MM.1S (cell line): ENCODE data around the gene NEMP1.

ENCODE experiments used
- DNase-seq: peaks from one replicate; pipeline ENCODE4 v3.0.0-alpha.2; 2015
- H2AFZ ChIP-seq: fragments of 300-600 bp; sonication (generic); 2 replicates; pipeline ENCODE4 v1.6.0; 2016; ENCODE audit warnings: antibody characterized with exemption, low read length
- H3F3A ChIP-seq: fragments of 300-600 bp; sonication (generic); 2 replicates; pipeline ENCODE4 v1.6.1; 2016; ENCODE audit warnings: mild to moderate bottlenecking, antibody characterized with exemption, low read length, moderate library complexity, mixed read lengths; ENCODE audit not compliant: insufficient read depth
- H3K27ac ChIP-seq: fragments of 300-600 bp; sonication (generic); 2 replicates; pipeline ENCODE4 v1.5.1; 2016; ENCODE audit warnings: mild to moderate bottlenecking, low read length
- H3K27me3 ChIP-seq: fragments of 300-600 bp; sonication (generic); replicated peaks from 2 replicates; pipeline ENCODE4 v1.6.0; 2016; ENCODE audit warnings: low read length; ENCODE audit not compliant: insufficient read depth
- H3K36me3 ChIP-seq: fragments of 300-600 bp; sonication (generic); replicated peaks from 2 replicates; pipeline ENCODE4 v1.6.1; 2016; ENCODE audit warnings: mild to moderate bottlenecking, low read length, mixed read lengths; ENCODE audit not compliant: insufficient read depth
- H3K4me1 ChIP-seq: fragments of 300-600 bp; sonication (generic); 2 replicates; pipeline ENCODE4 v1.6.1; 2016; ENCODE audit warnings: low read length, mixed read lengths
- H3K4me2 ChIP-seq: fragments of 300-600 bp; sonication (generic); 2 replicates; pipeline ENCODE4 v1.6.0; 2016; ENCODE audit warnings: low read depth, low read length
- H3K4me3 ChIP-seq: fragments of 300-600 bp; sonication (generic); 2 replicates; pipeline ENCODE4 v1.5.1; 2016; ENCODE audit warnings: low read length, mixed read lengths
- H3K79me2 ChIP-seq: fragments of 300-600 bp; sonication (generic); 2 replicates; pipeline ENCODE4 v1.6.1; 2016; ENCODE audit warnings: mixed run types, low read length, mixed read lengths
- H3K9ac ChIP-seq: fragments of 300-600 bp; sonication (generic); 2 replicates; pipeline ENCODE4 v1.6.1; 2016; ENCODE audit warnings: low read length, mixed read lengths
- H3K9me2 ChIP-seq: fragments of 300-600 bp; sonication (generic); replicated peaks from 2 replicates; pipeline ENCODE4 v1.6.1; 2016; ENCODE audit warnings: mild to moderate bottlenecking, low read length, mixed read lengths; ENCODE audit not compliant: insufficient read depth
- H3K9me3 ChIP-seq: fragments of 300-600 bp; sonication (generic); replicated peaks from 2 replicates; pipeline ENCODE4 v1.6.1; 2016; ENCODE audit warnings: mild to moderate bottlenecking, low read length, mixed read lengths; ENCODE audit not compliant: insufficient read depth
- H4K20me1 ChIP-seq: fragments of 300-600 bp; sonication (generic); 2 replicates; pipeline ENCODE4 v1.6.1; 2016; ENCODE audit warnings: mild to moderate bottlenecking, low read length, moderate library complexity, mixed read lengths; ENCODE audit not compliant: insufficient read depth
- EZH2 ChIP-seq: fragments of 300-600 bp; sonication (generic); optimal IDR thresholded peaks from 2 replicates; pipeline ENCODE3; 2017; ENCODE audit warnings: low read depth, mild to moderate bottlenecking, antibody characterized with exemption, low read length, mixed read lengths
- EZH2phosphoT487 ChIP-seq: fragments of 300-600 bp; sonication (generic); IDR thresholded peaks from 2 replicates; pipeline ENCODE4 v1.6.1; 2018; ENCODE audit warnings: antibody characterized with exemption, low read length
- TF ChIP-seq, protein P1 (sequence below): fragments of 300-600 bp; sonication (generic); IDR thresholded peaks from 2 replicates; pipeline ENCODE4 v1.5.1; 2016; ENCODE audit warnings: antibody characterized with exemption, low read length, mixed read lengths

NEMP1 gene

DNA sequence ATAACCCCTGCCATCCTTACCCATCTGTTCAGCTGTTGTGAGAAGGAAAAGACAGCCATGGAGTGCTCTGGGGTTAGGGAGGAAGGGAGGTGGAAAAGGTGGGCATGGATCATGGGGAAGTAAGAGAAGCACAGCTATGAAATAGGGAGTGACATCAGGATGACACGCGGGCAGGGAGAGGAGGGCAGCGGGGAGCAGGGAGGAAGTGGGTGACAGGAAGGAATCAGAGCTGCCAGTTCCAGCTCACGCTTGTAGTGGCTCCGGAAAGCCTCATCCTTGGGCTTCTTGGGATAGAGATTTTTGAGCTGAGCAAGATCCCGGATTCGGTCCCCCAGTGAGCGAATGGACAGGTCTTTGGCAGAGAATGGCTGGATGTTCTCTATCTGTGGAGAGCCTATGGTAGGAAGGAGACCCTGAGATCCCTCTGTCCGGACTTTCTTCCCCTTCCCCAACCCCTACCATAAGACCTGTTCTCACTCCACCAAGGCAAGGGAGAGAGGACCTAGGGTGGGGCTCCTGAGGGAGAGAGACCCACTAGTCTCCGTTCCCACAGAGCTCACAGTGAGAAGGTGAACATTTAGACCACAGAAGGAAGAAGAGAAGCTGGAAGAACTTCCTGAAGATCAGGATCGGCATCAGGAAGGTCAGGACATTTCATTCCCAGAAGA, 20.6 kb upstream of the NEMP1 start:
- Histone ChIP-seq H4K20me1 (no peaks in the 10 kb centered on the region), H3K4me1 (no peaks in the 10 kb centered on the region), H3F3A (no peaks in the 10 kb centered on the region), H3K79me2 (no peaks in the 10 kb centered on the region), H3K9ac (no peak overlapping the region), H3K27ac (no peak overlapping the region), H3K4me2 (no peak overlapping the region), H3K4me3 (no peak overlapping the region), H3K9me3 (no peaks in the 10 kb centered on the region), H2AFZ (no peak overlapping the region), H3K36me3 (no peaks in the 10 kb centered on the region), H3K27me3 (no peaks in the 10 kb centered on the region), H3K9me2 (no peaks in the 10 kb centered on the region)
- no peak for TF ChIP-seq EZH2phosphoT487
- no peak for TF ChIP-seq EZH2
- no peak for DNase-seq

DNA sequence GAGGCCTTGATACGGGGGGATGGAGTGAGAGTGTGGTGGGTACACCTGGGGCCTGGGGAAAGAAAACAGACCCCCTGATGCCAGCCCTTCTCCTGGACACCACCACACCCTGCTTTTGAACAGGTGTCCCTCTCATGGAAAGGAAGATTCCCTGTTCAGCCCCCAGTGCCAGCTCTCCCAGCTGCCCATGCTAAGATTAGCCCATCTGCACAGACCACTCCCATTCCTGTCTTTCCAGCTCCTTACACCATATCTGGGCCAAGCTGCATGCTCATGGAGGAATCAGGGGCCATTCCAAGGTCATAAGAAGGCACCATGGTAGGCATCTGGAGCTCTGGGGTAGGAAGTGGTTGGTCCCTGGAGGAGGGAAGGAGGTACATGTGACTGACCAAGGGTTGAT, 20.0 kb upstream of the NEMP1 start:
- Histone ChIP-seq H3K27ac (no peak overlapping the region), H3K9me3 (no peaks in the 10 kb centered on the region), H3K9ac (no peak overlapping the region), H3K4me3 (no peak overlapping the region), H3K4me1 (no peaks in the 10 kb centered on the region), H3K36me3 (no peaks in the 10 kb centered on the region), H3K27me3 (no peaks in the 10 kb centered on the region), H3K9me2 (no peaks in the 10 kb centered on the region), H3K4me2 (no peak overlapping the region), H2AFZ (no peak overlapping the region), H3F3A (no peaks in the 10 kb centered on the region), H3K79me2 (no peaks in the 10 kb centered on the region), H4K20me1 (no peaks in the 10 kb centered on the region)
- TF ChIP-seq EZH2 (no peak), EZH2phosphoT487 (no peak)
- TF ChIP-seq, protein P1, sequence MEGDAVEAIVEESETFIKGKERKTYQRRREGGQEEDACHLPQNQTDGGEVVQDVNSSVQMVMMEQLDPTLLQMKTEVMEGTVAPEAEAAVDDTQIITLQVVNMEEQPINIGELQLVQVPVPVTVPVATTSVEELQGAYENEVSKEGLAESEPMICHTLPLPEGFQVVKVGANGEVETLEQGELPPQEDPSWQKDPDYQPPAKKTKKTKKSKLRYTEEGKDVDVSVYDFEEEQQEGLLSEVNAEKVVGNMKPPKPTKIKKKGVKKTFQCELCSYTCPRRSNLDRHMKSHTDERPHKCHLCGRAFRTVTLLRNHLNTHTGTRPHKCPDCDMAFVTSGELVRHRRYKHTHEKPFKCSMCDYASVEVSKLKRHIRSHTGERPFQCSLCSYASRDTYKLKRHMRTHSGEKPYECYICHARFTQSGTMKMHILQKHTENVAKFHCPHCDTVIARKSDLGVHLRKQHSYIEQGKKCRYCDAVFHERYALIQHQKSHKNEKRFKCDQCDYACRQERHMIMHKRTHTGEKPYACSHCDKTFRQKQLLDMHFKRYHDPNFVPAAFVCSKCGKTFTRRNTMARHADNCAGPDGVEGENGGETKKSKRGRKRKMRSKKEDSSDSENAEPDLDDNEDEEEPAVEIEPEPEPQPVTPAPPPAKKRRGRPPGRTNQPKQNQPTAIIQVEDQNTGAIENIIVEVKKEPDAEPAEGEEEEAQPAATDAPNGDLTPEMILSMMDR, result no peak
- DNase-seq, result no peak

DNA sequence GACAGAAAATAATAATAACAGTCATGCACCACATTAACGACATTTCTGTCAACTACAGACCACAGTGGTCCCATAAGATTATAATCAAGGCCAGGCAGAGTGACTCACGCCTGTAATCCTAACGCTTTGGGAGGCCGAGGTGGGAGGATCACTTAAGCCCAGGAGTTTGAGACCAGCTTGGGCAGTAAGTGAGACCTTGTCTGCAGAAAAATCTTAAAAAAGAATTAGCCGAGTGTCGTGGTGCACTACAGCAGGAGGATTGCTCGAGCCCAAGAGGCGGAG, 18.9 kb upstream of the NEMP1 start:
- no peaks in the 10 kb centered on the region for H3F3A ChIP-seq

More for the DNA sequence above, 18.9 kb upstream of the NEMP1 start:
- Histone ChIP-seq H3K4me1 (no peaks in the 10 kb centered on the region), H3K9ac (no peak overlapping the region), H3K9me3 (no peaks in the 10 kb centered on the region), H3K79me2 (no peaks in the 10 kb centered on the region), H2AFZ (no peak overlapping the region), H3K4me3 (no peak overlapping the region), H3K4me2 (no peak overlapping the region), H3K9me2 (no peaks in the 10 kb centered on the region), H4K20me1 (no peaks in the 10 kb centered on the region), H3K27ac (no peak overlapping the region), H3K27me3 (no peaks in the 10 kb centered on the region), H3K36me3 (no peaks in the 10 kb centered on the region)
- no peak for DNase-seq
- TF ChIP-seq EZH2 (no peak), EZH2phosphoT487 (no peak)
- TF ChIP-seq, protein P1, result no peak
